ENCODE results near the gene ELK1.
"Not testable (repeated sequence)": the region's sequence is repeated elsewhere in the genome, so short reads cannot be mapped to it uniquely, and the experiment has no call there.

ELK1 gene

GRCh38 chrX:47610511-47610910, 39.9 kb downstream of the ELK1 start:
- no peak for DNase-seq

- no peak for DNase-seq
Measured at GRCh38 chrX:47608130-47608810, 42.1 kb downstream of the ELK1 start.

GRCh38 chrX:47607091-47607490, 43.3 kb downstream of the ELK1 start:
- DNase-seq = no peak

DNA sequence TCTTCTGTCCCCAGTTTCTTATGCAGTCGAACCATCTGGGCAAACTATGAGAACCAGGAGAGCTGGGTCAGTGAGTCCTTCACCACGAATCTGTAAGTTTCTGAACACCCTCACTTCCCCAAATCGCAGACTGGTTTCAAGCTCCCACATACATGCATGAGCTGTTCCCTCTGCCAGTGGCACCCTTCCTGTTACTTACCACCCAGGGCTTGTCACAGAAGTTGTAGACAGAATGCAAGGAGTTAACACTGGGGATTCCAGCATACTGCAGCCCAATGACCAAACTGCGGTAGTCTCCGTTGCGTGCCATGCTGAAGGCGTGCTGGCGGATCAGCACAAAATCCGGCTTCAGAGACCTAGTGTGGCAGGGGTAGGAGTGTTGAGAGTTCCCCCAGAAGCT, 45.3 kb downstream of the ELK1 start:
- no peak for DNase-seq

GRCh38 chrX:47603125-47603524, 47.2 kb downstream of the ELK1 start:
- not testable (repeated sequence) for DNase-seq

DNA sequence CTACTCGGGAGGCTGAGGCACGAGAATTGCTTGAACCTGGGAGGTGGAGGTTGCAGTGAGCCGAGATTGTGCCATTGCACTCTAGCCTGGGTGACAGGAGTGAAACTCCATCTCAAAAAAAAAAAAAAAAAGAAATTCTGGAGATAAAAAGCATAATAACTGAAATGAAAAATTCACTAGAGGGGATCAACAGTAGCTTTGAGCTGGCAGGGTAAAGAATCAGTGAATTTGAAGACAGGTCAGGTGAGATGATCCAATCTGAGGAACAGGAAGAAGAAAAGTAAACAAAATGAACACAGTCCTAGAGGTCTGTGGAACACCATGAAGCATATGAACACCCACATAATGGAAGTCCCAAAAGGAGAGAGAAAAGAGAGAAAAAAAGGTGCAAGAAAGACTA, 53.1 kb downstream of the ELK1 start:
- no peak for DNase-seq

DNA sequence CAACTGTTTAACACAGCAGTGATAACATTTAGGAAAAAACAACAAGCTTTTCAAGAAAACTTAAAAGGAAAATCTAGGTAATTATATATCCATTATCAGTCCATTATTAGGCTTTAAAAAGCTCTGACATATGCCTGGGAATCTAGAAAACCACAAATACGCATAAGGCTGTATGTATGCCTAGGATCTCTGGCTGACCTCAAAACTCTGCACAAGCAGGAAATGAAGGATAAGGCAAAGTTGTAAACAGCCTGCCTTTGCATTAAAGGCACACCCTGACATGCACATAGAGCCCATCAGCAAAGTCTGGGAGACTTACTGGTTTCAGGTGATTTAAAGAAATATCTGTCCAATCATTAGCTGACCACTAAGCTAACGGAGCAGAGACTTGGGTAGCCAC, 54.1 kb downstream of the ELK1 start:
- DNase-seq = no peak

- no peak for DNase-seq
Measured at GRCh38 chrX:47595716-47596251, 54.6 kb downstream of the ELK1 start.

- DNase-seq = no peak
Measured at GRCh38 chrX:47593522-47593921, 56.8 kb downstream of the ELK1 start.

DNA sequence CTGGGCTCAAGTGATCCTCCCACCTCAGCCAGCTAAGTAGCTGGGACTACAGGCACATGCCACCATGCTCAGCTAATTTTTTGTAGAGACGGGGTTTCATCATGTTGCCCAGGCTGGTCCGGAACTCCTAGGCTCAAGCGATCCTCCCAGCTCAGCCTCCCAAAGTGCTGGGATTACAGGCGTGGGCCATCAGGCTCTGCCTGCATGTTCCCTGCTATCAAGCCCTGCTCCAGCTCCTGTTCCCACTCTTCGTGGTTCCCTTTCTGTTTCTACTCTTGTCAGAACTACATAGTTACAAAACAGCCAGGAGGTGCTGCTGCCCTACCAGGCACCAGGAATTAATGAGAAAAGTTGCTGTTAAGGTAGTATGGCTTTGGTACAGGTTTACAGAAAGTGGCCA, 59.4 kb downstream of the ELK1 start:
- no peak for DNase-seq

DNA sequence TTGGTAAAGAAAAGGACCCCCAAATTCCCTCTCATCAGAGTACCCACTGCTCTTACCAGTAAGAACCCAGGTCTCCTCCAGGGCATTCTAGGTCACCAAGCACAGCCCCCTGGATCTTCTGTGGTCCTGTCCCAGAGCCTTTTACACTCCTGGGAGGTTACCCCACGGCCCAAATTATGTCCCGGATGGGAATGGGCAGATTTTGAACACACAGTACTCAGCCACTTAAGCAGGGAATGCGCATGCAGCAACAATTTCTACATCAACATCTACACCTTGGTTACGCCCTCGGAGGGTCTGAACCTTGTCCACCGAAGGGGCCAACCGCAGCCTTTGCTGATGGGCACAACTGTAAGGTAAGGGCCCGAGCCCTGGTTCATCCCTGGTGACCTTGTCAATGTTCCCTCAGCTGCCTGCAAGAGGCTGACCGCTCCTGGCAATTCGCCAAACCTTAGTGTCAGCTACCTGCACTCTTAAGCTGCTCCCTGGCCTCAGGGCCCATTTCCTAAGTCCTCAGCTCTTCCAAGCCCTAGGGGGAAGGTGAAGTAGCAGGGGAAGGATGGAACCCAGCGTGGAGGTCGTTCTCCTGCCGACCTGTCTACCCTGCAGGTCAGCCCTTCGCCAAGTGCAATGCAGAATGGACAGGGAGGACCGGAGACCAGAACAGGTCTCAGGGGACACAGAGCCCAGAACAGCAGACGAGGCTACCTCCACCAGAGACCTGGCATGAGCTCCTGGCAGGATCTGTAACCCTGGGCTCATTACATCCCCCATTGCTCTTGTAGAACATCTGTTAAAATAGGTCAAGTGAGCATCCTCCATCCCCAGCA, 62.2 kb downstream of the ELK1 start:
- DNase-seq = no peak

DNA sequence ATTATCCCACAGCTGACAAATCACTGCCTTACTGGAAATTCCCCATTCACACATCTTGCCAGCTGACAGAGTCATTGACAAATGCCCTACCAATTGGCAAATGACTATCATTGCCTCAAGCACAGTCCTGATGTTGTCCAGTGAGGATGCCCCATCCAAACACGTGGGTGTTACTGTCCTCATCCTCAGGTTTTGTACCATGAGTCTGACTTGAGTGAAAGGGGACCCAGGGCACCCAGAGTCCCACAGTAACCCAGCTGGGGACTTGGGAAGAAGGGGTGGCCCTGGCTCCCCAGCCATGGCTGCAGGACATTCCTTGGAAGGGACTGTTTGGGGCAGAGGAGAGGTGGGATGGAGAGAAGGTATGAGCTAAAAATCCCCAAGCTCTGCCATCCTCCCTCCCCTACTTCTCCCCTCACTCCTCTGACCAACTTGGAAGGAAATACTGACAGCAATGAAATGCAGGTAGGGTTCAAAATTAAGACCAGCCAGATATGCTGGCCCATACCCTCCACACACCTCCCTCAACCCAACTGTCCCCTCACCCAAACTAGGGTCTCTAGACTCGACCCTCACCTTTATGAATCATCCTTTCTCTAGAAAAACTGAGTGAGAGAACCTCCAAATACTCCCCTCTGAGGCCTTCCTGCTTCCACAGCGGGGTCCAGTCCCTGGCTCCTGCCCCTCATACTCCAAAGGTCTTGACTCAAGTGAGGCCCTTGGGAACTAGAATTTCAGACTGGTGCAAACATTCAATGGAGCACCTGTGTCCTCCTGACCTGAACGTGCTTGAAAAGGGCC, 63.1 kb downstream of the ELK1 start:
- no peak for DNase-seq

DNA sequence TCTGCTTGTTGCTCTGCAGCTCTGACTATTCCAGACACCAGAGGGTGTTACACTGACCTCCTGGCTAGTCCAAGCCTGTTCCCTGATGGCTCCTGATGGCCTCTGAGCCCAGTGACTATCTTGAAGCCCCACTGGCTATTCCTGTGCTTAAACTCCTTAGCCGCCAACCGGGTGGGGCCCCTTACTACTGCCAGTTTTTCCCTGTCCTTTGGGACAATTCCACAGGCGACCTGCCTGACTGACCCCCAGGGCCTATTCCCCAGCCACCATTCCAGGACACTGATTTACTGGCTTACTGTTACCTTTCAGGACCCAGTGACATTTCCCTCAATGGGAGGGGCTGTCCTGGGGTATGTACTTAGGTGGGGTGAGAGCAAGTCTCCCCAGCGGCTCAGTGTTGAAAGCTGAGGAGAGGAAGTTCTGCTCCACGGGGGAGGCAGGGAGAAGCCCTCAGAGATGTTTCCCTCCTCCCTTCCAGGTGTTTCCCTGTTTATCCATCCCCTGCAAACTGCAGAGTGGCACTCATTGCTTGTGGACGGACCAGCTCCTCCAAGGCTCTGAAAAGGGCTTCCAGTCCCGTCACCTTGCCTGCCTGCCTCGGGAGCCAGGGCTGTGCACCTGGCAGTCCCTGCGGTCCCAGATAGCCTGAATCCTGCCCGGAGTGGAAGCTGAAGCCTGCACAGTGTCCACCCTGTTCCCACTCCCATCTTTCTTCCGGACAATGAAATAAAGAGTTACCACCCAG, 64.1 kb downstream of the ELK1 start:
- no peak for DNase-seq
